MCF 10A (cell line): ENCODE results near the gene EMILIN2. TPM values are rescaled to one million over a fixed set of nuclear protein-coding genes. Genes with fewer than 3 reads are reported as not detected.
A peak's percentile ranks its signal among the peaks of the same experiment; 100 is the strongest.

Experiments used
- BruUV-seq: library from RNA; stranded (reverse); fragments of 400-500 nt; replicated peaks from 2 replicates; lab custom pipeline; 2021; lab: Mats Ljungman, UMichigan
- CTCF ChIA-PET: fragments of 300-600 bp; sonication (Branson Sonifier 250); formaldehyde crosslinking; extraction: SDS; loops from one replicate; lab custom pipeline; 2021; ENCODE audit warnings: antibody characterized with exemption, inconsistent platforms; lab: Yijun Ruan, JAX
- POLR2A ChIA-PET: fragments of 300-600, 350-650 bp; sonication (Branson Sonifier 250); formaldehyde crosslinking; extraction: SDS; loops from one replicate; lab custom pipeline; 2020; ENCODE audit warnings: antibody characterized with exemption, inconsistent platforms; lab: Yijun Ruan, JAX
- DNase-seq: peaks from one replicate; pipeline ENCODE4 v3.0.0-alpha.2; 2018; ENCODE audit not compliant: unreplicated experiment
- H3K27ac Mint-ChIP-seq: one replicate; pipeline ENCODE4 v1.8.0; 2022; ENCODE audit warnings: mild to moderate bottlenecking, low read depth, mixed read lengths; ENCODE audit not compliant: unreplicated experiment
- H3K27me3 Mint-ChIP-seq: one replicate; pipeline ENCODE4 v1.8.0; 2022; ENCODE audit warnings: mixed read lengths; ENCODE audit not compliant: insufficient read depth, unreplicated experiment
- H3K36me3 Mint-ChIP-seq: one replicate; pipeline ENCODE4 v1.8.0; 2022; ENCODE audit warnings: mild to moderate bottlenecking, moderate library complexity, mixed read lengths; ENCODE audit not compliant: insufficient read depth, unreplicated experiment
- H3K4me1 Mint-ChIP-seq: one replicate; pipeline ENCODE4 v1.8.0; 2022; ENCODE audit warnings: mixed read lengths; ENCODE audit not compliant: insufficient read depth, unreplicated experiment
- H3K4me3 Mint-ChIP-seq: one replicate; pipeline ENCODE4 v1.8.0; 2022; ENCODE audit warnings: mild to moderate bottlenecking, moderate library complexity, mixed read lengths; ENCODE audit not compliant: unreplicated experiment
- H3K9me3 Mint-ChIP-seq: one replicate; pipeline ENCODE4 v1.8.0; 2022; ENCODE audit warnings: mixed read lengths; ENCODE audit not compliant: unreplicated experiment
- CTCF ChIP-seq: fragments of 200-600 bp; IDR thresholded peaks from one replicate; pipeline ENCODE4 v1.8.0; 2022; ENCODE audit warnings: antibody characterized with exemption, mild to moderate bottlenecking; ENCODE audit not compliant: unreplicated experiment
- intact Hi-C: fragments of 100-400 bp; cut with micrococcal nuclease; formaldehyde crosslinking; loops from 2 replicates; pipeline ENCODE4 v1.14.1; 2022
- total RNA-seq: library from RNA; stranded (reverse); gene quantifications from 2 replicates; pipeline ENCODE4 v1.2.3, GENCODE V29; 2022

Gene EMILIN2
- total RNA-seq, 1 experiment from 2014 or later, result not detected

GRCh38 chr18:2960983-2961696, 114.3 kb downstream of the EMILIN2 start:
- no peaks in the 10 kb centered on the region for H3K9me3 Mint-ChIP-seq
- no peaks in the 10 kb centered on the region for H3K4me1 Mint-ChIP-seq
- no peak for DNase-seq
- BruUV-seq, result no TSS peak
- no peak overlapping the region for H3K4me3 Mint-ChIP-seq
- POLR2A ChIA-PET, result interaction anchor here (0.8 to 1.0 kb wide), 2 partner anchors 19 to 283 kb away, joined by 3 read pairs; no protein-coding TSS in a partner anchor
- peaks cover 5% of the 10 kb centered on the region for H3K36me3 Mint-ChIP-seq
- TF ChIP-seq CTCF, result no peak
- H3K27ac Mint-ChIP-seq, result peak overlapping the region; percentile 59
- no peaks in the 10 kb centered on the region for H3K27me3 Mint-ChIP-seq
- intact Hi-C loops, result no loop called here
- CTCF ChIA-PET, result interaction anchor here (0.6 to 2.0 kb wide), 4 partner anchors 13 to 709 kb away, joined by 3 to 8 read pairs (median 4); no protein-coding TSS in a partner anchor

GRCh38 chr18:2961821-2962220, 115.0 kb downstream of the EMILIN2 start:
- TF ChIP-seq CTCF, result no peak
- H3K9me3 Mint-ChIP-seq, result no peaks in the 10 kb centered on the region
- ChIA-PET POLR2A (interaction anchor here (0.8 to 1.5 kb wide), 3 partner anchors 18 to 282 kb away, joined by 3 read pairs; no protein-coding TSS in a partner anchor), CTCF (interaction anchor here (0.8 to 2.0 kb wide), 4 partner anchors 14 to 24 kb away, joined by 3 to 8 read pairs (median 4); no protein-coding TSS in a partner anchor)
- no peak for DNase-seq
- intact Hi-C loops, result no loop called here
- H3K4me1 Mint-ChIP-seq, result no peaks in the 10 kb centered on the region
- peak overlapping the region; percentile 59 for H3K27ac Mint-ChIP-seq
- peaks cover 5% of the 10 kb centered on the region for H3K36me3 Mint-ChIP-seq
- BruUV-seq, result no TSS peak
- no peaks in the 10 kb centered on the region for H3K27me3 Mint-ChIP-seq
- no peak overlapping the region for H3K4me3 Mint-ChIP-seq

- H3K27ac Mint-ChIP-seq, result no peak overlapping the region
- H3K4me3 Mint-ChIP-seq, result no peak overlapping the region
These were observed 116.2 kb downstream of the EMILIN2 start for GRCh38 chr18:2963048-2963447.

More at GRCh38 chr18:2963048-2963447, 116.2 kb downstream of the EMILIN2 start:
- no peak for TF ChIP-seq CTCF
- Mint-ChIP-seq H3K9me3 (no peaks in the 10 kb centered on the region), H3K27me3 (no peaks in the 10 kb centered on the region), H3K36me3 (no peaks in the 10 kb centered on the region), H3K4me1 (no peaks in the 10 kb centered on the region)
- CTCF ChIA-PET, result interaction anchor here (0.6 to 2.0 kb wide), 3 partner anchors 15 to 302 kb away, joined by 4 to 8 read pairs (median 4); no protein-coding TSS in a partner anchor
- POLR2A ChIA-PET, result interaction anchor here (0.6 to 1.5 kb wide), 3 partner anchors 45 to 264 kb away, joined by 3 read pairs; no protein-coding TSS in a partner anchor
- BruUV-seq, result no TSS peak
- intact Hi-C loops, result no loop called here
- DNase-seq, result no peak
